NCI-H1105 treated with DMSO at 0.1 percent for 48 hours (cell line): ENCODE measurements around the gene CBX7.

Source experiments
- DNase-seq: peaks from one replicate; lab custom pipeline; 2025; lab: John Stamatoyannopoulos, UW

CBX7 gene

DNA sequence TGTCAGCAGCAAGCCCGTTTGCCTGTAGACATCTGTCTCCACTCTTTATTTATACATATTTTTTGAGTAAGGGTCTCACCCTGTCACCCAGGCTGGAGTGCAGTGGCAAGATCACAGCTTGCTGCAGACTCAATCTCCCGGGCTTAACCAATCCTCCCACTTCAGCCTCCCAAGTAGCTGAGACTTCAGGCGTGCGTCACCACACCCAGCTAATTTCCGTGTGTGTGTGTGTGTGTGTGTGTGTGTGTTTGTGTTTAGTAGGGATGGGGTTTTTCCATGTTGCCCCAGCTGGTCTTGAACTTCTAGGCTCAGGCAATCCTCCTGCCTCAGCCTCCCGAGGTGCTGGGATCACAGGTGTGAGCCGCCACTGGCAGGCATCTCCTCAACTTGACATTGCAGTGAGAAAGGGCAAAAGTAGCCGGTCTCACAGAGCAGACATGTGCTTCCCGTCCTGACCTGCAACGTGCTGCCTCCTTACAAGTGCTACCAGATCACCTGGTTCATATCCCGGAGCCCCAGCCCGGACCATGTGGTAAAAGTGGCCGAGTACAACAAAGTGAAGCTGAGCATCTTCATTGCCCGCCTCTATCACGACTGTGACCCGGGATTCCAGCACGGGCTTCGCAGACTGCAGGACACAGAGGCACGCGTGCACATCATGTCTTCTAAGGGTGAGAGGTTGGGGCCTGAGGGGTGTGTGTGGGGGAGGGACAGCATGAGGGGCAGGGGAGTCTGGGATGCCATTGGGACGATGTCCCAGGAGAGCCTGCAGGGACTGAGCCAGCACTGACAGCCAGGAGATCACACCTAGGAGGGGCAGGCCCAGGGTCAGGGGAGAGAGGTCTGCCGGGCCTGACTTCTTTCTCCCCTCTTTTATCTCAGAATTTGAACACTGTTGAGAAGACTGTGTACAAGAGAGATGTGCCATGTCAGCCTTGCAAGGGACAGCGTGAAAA is 61.1 kb downstream of the CBX7 start:
- DNase-seq = no peak

DNA sequence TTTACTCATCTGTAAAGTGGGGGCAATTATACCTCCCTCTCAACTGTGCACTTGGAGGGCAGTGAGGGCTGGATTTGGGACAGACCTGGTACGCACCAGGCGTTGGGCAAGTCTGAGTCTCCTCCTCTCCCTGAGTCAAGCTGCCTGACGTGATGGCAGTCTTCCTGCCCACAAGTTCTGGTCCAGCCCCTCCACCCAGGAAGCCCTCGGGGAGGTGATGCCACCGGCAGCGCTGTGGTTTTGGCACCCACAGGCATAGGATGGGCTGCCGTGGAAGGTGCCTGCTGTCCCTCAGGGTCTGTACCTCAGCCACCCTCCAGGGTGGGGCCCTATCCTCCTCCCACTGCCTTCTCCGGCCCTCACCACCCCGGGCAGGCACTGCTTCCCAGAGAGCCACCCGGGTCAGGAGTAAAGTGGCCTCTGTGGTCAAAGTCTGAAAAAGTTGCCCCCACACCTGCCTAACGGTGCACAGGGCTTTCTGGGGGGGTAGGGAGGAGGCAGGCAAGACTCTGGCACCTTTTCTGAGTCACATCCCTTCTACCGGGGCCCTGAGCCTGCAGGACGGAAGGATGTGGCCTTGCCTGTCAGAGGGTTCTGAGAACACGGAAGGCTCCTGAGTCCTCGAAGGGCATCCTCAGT is 61.9 kb downstream of the CBX7 start:
- DNase-seq = no peak

DNA sequence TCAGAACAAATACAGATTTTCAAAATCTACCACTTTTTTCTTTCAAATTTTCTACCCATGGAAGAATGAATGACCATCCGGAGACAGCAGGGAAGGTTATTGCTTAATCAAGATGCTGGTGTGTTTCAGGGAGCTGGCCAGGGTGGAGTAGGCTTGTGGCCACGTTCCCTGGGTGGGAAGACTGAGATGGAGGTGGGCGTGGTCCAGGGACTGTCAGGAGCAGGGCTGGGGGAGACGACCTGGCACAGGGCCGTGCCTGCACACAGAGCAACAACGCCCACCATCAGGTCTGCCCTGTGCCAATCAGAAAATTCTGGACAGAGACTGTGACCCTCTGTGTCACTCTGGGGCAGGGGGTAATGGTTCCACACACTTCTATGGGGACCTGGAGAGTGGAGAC is 62.6 kb downstream of the CBX7 start:
- DNase-seq = no peak

DNA sequence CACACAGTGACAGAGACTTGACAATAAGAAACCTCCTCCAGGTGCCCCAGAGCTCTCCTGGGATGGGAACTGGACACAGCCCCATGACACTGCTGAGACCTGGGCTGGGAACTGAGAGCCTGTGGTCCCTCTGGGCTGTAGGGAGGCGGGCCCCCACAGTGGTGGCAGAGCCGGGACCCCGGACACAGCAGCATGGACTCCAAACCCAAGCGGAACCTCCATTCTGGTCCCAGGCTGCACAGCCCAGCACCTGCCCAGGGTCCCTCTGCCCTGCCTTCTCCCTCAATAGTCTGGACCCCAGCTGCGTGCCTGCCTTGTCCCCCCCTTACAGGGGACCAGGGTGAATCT is 63.8 kb downstream of the CBX7 start:
- no peak for DNase-seq

DNA sequence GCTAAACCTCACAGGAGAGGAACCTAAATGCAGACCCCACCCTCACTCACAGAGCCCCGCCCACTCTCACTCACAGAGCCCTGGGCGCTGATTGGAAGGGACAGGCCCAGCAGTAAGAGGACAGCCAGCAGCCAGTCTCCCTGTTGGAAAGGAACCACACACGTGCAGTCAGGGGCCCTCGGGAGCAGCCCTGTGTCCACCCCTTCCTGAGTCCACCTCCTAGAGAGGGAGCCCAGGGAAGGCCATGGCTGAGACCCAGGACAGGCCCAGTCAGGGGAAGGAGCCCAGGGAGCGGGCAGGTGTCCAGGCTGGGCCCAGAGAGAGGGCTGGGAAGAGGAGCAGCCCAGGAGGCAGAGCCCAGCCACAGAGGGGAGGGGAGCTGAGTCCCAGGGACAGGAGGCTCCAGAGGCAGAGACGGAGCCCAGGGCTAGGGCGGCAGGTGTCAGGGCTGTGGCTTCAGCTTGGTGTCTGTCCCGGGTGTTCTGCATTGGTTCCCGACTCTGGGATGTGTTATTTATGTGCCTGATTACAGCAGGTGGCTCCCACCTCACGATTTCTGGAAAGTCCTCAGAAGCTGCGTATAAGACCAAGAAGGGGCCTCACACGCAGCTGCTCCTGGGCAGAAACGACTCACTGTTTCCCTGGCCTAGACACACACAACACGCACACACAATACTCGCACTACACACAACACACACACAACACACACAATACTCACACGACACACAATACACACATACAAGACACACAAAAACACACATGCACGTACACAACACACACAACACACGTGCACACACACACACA is 64.4 kb downstream of the CBX7 start:
- peak; percentile 7 for DNase-seq

DNA sequence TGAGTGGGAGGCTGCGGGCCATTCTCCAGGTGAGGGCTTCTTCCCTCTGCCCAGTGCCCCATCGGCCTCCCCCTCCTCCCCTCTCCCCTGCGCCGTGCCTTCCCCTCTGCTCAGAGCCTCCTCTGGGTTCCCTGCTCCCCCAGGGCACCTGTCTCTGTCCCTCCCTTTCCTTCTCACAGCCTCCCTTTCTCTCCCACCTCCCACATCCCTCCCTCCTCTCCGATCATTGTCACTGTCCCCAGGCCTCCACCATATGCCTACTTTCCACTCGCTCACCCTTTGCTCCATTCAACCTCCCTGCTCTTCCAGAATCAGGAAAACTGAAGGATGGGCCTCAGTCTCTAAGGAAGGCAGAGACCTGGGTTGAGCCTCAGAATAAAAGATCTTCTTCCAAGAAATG is 65.4 kb downstream of the CBX7 start:
- DNase-seq = no peak

DNA sequence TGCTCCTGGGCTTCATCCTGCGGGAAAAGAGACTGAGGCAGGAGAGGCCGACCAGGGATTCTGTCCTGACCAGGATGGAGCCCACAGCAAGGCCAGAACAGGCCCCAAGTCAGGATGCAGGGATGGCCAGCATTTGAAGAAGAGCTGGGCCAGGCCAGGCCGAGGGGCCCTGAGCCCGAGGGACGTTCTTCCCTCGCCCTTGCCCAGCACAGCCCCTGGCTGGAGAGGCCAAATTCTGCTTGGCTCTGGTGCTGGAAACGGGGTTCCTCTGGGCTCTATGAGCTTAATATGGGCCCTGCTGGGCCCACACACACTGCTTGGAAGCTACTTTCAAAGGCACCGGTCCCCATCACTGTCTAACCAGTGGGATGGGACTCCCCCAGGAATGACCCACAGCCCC is 67.8 kb downstream of the CBX7 start:
- DNase-seq = no peak

DNA sequence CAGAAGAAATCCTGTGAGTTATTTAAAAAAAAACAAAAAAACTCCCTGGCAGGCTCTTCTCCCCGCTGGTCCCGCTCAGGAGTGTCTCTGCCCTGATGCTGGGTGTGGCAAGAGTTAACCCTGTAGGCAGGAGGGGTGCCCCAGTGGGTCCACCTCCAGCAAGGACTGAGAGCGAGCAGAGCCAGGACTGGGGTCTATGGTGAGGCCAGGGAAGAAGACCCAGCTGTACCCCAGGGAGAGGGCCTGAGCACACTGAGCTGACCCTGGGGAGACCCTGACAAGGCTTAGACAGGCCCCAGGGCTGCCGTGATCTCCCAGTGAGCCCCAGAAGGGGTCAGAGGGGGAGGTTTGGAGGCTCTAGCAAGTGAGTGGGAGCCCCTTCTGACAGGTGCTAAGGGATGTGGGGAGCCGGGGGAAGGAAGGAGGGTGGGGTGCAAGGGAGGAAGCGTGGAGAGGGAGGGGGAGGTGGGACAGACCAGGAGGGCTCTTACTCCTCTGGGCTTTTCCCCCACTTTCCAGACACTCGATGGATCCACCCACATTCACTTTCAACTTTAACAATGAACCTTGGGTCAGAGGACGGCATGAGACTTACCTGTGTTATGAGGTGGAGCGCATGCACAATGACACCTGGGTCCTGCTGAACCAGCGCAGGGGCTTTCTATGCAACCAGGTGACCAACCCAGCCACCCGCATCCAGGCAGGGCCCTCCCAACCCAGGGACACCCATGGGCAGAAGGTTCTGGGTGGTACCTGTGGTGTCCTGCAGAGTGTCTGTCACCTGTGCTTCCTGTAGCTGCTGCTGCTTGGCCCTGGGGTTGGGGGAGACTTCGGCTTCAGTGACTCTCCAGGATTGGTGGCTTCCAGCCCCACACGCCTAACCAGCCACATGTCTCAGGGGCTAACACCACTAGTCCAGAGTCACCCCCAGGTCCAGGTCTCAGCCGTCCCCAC is 69.0 kb downstream of the CBX7 start:
- DNase-seq = no peak

DNA sequence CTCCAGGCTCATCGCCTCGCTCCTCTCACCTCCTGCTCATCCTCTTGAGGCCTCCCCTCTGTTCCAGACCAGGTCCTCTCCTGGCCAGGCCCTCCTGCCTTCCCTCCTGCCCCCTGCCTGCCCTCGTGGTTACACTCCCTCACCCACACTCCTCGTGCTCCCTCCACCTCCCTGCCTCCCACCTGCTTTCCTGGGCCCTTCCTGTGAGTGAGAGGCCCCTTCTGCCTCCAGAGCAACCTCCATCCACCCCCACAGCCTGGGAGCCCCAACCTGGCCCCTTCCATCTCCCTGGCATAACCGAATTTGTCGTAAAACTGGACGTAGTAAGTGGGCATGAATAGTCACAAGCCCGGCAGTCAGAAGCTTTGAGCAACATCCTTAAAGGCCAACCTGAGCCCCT is 70.9 kb downstream of the CBX7 start:
- DNase-seq = no peak

DNA sequence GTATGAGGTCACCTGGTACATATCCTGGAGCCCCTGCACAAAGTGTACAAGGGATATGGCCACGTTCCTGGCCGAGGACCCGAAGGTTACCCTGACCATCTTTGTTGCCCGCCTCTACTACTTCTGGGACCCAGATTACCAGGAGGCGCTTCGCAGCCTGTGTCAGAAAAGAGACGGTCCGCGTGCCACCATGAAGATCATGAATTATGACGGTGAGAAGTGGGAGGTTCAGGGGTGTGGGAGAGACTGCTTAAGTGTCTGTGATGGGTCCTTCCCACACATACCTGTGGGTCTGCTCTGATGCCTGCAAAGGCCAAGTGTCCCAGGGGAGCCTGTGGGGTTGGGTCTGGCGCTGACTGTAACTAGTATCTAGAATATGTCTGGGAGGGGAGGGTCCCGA is 71.5 kb downstream of the CBX7 start:
- no peak for DNase-seq
